SK-N-MC (cell line): Measurements from ENCODE around the gene IQUB.

Experiments used
- DNase-seq: peaks from one replicate; pipeline ENCODE4 v3.0.0-alpha.2; 2011; ENCODE audit warnings: low read depth, low spot score
- H3K27ac ChIP-seq: fragments of 200-600 bp; sonication (generic); 2 replicates; pipeline ENCODE4 v1.5.1; 2016; ENCODE audit warnings: mixed run types
- H3K36me3 ChIP-seq: fragments of 200-600 bp; sonication (generic); 2 replicates; pipeline ENCODE4 v1.6.1; 2017; ENCODE audit warnings: antibody characterized with exemption, low read length, mixed read lengths; ENCODE audit not compliant: insufficient read depth
- H3K4me3 ChIP-seq: fragments of 200-600 bp; sonication (generic); 2 replicates; pipeline ENCODE4 v1.5.1; 2016
- H3K9ac ChIP-seq: fragments of 200-600 bp; sonication (generic); 2 replicates; pipeline ENCODE4 v1.8.0; 2017; ENCODE audit warnings: mixed run types, mixed read lengths; ENCODE audit not compliant: insufficient read length
- H3K9me3 ChIP-seq: fragments of 200-600 bp; sonication (generic); 2 replicates; pipeline ENCODE4 v1.6.1; 2017; ENCODE audit warnings: low read depth, mild to moderate bottlenecking, antibody characterized with exemption, low read length, moderate library complexity, mixed read lengths
- EZH2 ChIP-seq: fragments of 200-600 bp; sonication (generic); IDR thresholded peaks from one replicate; pipeline ENCODE4 v1.6.1; 2017; ENCODE audit warnings: antibody characterized with exemption
- FOXP2 ChIP-seq: optimal IDR thresholded peaks from 2 replicates; pipeline ENCODE3; 2011; ENCODE audit warnings: mild to moderate bottlenecking, moderate library complexity; ENCODE audit not compliant: insufficient read depth; ENCODE audit errors: extremely low read length, control extremely low read depth
- POLR2AphosphoS5 ChIP-seq: IDR thresholded peaks from 2 replicates; pipeline ENCODE4 v1.6.1; 2012; ENCODE audit warnings: mild to moderate bottlenecking, low read depth, low read length, borderline replicate concordance

The IQUB gene

GRCh38 chr7:123463890-123464289 is 70.5 kb downstream of the IQUB start:
- Histone ChIP-seq H3K9me3 (no peaks in the 10 kb centered on the region), H3K9ac (no peak overlapping the region), H3K4me3 (no peak overlapping the region), H3K36me3 (no peaks in the 10 kb centered on the region), H3K27ac (no peak overlapping the region)
- no peak for DNase-seq
- TF ChIP-seq EZH2 = no peak
- TF ChIP-seq POLR2AphosphoS5 = no peak
- TF ChIP-seq FOXP2 = no peak

GRCh38 chr7:123460616-123461015 is 73.8 kb downstream of the IQUB start:
- no peak for TF ChIP-seq POLR2AphosphoS5
- TF ChIP-seq FOXP2 = no peak
- TF ChIP-seq EZH2 = no peak
- Histone ChIP-seq H3K9me3 (no peaks in the 10 kb centered on the region), H3K4me3 (no peak overlapping the region), H3K9ac (no peak overlapping the region), H3K36me3 (no peaks in the 10 kb centered on the region), H3K27ac (no peak overlapping the region)
- no peak for DNase-seq

- DNase-seq = no peak
- H3K4me3 ChIP-seq = peak overlapping the region; percentile 53
- H3K9ac ChIP-seq = peak overlapping the region; percentile 17
- no peaks in the 10 kb centered on the region for H3K36me3 ChIP-seq
- TF ChIP-seq POLR2AphosphoS5 (no peak), EZH2 (no peak), FOXP2 (no peak)
- no peaks in the 10 kb centered on the region for H3K9me3 ChIP-seq
- peak overlapping the region; percentile 52 for H3K27ac ChIP-seq
These were observed 78.4 kb downstream of the IQUB start for GRCh38 chr7:123455965-123456470.

GRCh38 chr7:123440101-123440548 is 94.3 kb downstream of the IQUB start:
- H3K9me3 ChIP-seq = no peaks in the 10 kb centered on the region

GRCh38 chr7:123439191-123439590 is 95.2 kb downstream of the IQUB start:
- Histone ChIP-seq H3K36me3 (no peaks in the 10 kb centered on the region), H3K4me3 (no peak overlapping the region), H3K27ac (no peak overlapping the region), H3K9ac (no peak overlapping the region), H3K9me3 (no peaks in the 10 kb centered on the region)
- no peak for DNase-seq
- TF ChIP-seq EZH2 = no peak
- TF ChIP-seq POLR2AphosphoS5 = no peak
- TF ChIP-seq FOXP2 = no peak

More at GRCh38 chr7:123440101-123440548, 94.3 kb downstream of the IQUB start:
- no peak overlapping the region for H3K9ac ChIP-seq
- H3K36me3 ChIP-seq = no peaks in the 10 kb centered on the region
- no peak overlapping the region for H3K27ac ChIP-seq
- TF ChIP-seq POLR2AphosphoS5 = no peak
- TF ChIP-seq EZH2 = no peak
- TF ChIP-seq FOXP2 = no peak
- no peak for DNase-seq
- H3K4me3 ChIP-seq = no peak overlapping the region

GRCh38 chr7:123437447-123437995 is 96.9 kb downstream of the IQUB start:
- Histone ChIP-seq H3K4me3 (no peak overlapping the region), H3K36me3 (no peaks in the 10 kb centered on the region), H3K9me3 (no peaks in the 10 kb centered on the region), H3K9ac (no peak overlapping the region), H3K27ac (no peak overlapping the region)
- no peak for TF ChIP-seq POLR2AphosphoS5
- no peak for DNase-seq

- H3K27ac ChIP-seq = peak overlapping the region; percentile 66
These were observed 99.2 kb downstream of the IQUB start for GRCh38 chr7:123435080-123435700.

GRCh38 chr7:123433665-123434064 is 100.7 kb downstream of the IQUB start:
- TF ChIP-seq EZH2 = no peak
- TF ChIP-seq FOXP2 = no peak
- TF ChIP-seq POLR2AphosphoS5 = no peak
- no peak overlapping the region for H3K4me3 ChIP-seq
- H3K27ac ChIP-seq = no peak overlapping the region
- H3K9me3 ChIP-seq = no peaks in the 10 kb centered on the region
- DNase-seq = no peak
- H3K9ac ChIP-seq = no peak overlapping the region
- H3K36me3 ChIP-seq = no peaks in the 10 kb centered on the region

More at GRCh38 chr7:123435080-123435700, 99.2 kb downstream of the IQUB start:
- H3K9me3 ChIP-seq = no peaks in the 10 kb centered on the region
- H3K4me3 ChIP-seq = no peak overlapping the region; the same call in 1 of the 2 replicates
- H3K36me3 ChIP-seq = no peaks in the 10 kb centered on the region
- TF ChIP-seq FOXP2 (no peak), POLR2AphosphoS5 (no peak), EZH2 (no peak)
- no peak overlapping the region for H3K9ac ChIP-seq
- DNase-seq = no peak
